ENCODE measurements around the gene JAG1.

DNA sequence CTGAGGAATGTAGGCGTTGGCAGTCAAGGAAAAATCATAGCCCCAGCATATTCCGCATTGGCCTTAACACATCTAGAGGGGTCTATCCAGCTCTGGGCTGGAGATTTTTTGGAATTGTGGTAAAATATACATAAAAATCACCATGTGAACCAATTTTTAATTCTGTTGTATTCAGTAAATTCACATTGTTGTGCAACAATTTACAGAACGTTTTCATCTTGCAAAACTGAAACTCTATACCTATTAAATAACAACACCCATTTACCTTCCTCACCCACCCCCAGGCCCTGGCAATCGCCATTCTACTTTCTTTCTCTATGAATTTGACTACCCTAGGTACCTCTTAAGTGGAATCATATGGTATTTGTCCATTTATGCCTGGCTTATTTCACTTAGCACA is 6.8 kb upstream of the JAG1 start:
- no peak for TF ChIP-seq CTCF (IDR thresholded peaks at IDR 0.05)
- no peak for TF ChIP-seq POLR2A (IDR thresholded peaks at IDR 0.05)
